Activated naive CD8-positive, alpha-beta T cell treated with anti-CD3 and anti-CD28 coated beads, Interleukin-2, amount 10 ng/mL, durations not matched to agents 7 days and 5 days (primary cell): ENCODE data around the gene EPHB2. TPM values are rescaled to one million over a fixed set of nuclear protein-coding genes. Genes with fewer than 3 reads are reported as not detected.

ENCODE experiments used
- ATAC-seq: fragments of 150-1000 bp; cut with Tn5 transposase; one replicate; pipeline ENCODE4 v1.10.0; 2021; ENCODE audit warnings: low read depth, moderate library complexity
- POLR2A ChIA-PET: fragments of 350-600 bp; sonication (Branson Sonifier 250); formaldehyde crosslinking; loops from one replicate; lab custom pipeline; 2021; ENCODE audit warnings: antibody characterized with exemption; lab: Charles Lee
- DNase-seq: peaks from one replicate; pipeline ENCODE4 v3.0.0; 2021
- H3K27ac Mint-ChIP-seq: one replicate; pipeline ENCODE4 v1.8.0; 2022; ENCODE audit warnings: mild to moderate bottlenecking, mixed read lengths
- H3K27me3 Mint-ChIP-seq: one replicate; pipeline ENCODE4 v1.8.0; 2022; ENCODE audit warnings: mild to moderate bottlenecking, moderate library complexity, mixed read lengths
- H3K36me3 Mint-ChIP-seq: one replicate; pipeline ENCODE4 v1.8.0; 2021; ENCODE audit warnings: mild to moderate bottlenecking, mixed read lengths
- H3K4me1 Mint-ChIP-seq: one replicate; pipeline ENCODE4 v1.8.0; 2021; ENCODE audit warnings: mixed read lengths
- H3K4me3 Mint-ChIP-seq: one replicate; pipeline ENCODE4 v1.8.0; 2022; ENCODE audit warnings: mild to moderate bottlenecking, moderate library complexity, mixed read lengths
- H3K9me3 Mint-ChIP-seq: one replicate; pipeline ENCODE4 v1.8.0; 2021; ENCODE audit warnings: mixed read lengths
- total RNA-seq, 2 experiments: library from RNA; stranded (reverse); gene quantifications; one replicate each; pipeline ENCODE4 v1.2.3, GENCODE V29; 2021

Gene EPHB2
- total RNA-seq, 2 experiments from 2014 or later = 0.25 to 0.26 TPM

GRCh38 chr1:22677931-22678896 lies 32.4 kb upstream of the EPHB2 start:
- DNase-seq = no peak
- ATAC-seq = no peak
- H3K27ac Mint-ChIP-seq = no peak overlapping the region

GRCh38 chr1:22680726-22681125 lies 29.9 kb upstream of the EPHB2 start:
- no peaks in the 10 kb centered on the region for H3K4me1 Mint-ChIP-seq
- H3K9me3 Mint-ChIP-seq = no peaks in the 10 kb centered on the region
- H3K4me3 Mint-ChIP-seq = no peak overlapping the region
- no peak for DNase-seq
- ATAC-seq = no peak
- no peak overlapping the region for H3K27ac Mint-ChIP-seq
- H3K36me3 Mint-ChIP-seq = no peaks in the 10 kb centered on the region
- no peaks in the 10 kb centered on the region for H3K27me3 Mint-ChIP-seq
- POLR2A ChIA-PET = no interaction called here

More at GRCh38 chr1:22677931-22678896, 32.4 kb upstream of the EPHB2 start:
- H3K4me1 Mint-ChIP-seq = no peaks in the 10 kb centered on the region
- peaks cover 6% of the 10 kb centered on the region for H3K27me3 Mint-ChIP-seq
- no peaks in the 10 kb centered on the region for H3K36me3 Mint-ChIP-seq
- no peak overlapping the region for H3K4me3 Mint-ChIP-seq
- H3K9me3 Mint-ChIP-seq = no peaks in the 10 kb centered on the region
- POLR2A ChIA-PET = no interaction called here

- H3K4me3 Mint-ChIP-seq = no peak overlapping the region
- ATAC-seq (no peak), DNase-seq (no peak)
- no peak overlapping the region for H3K27ac Mint-ChIP-seq
- H3K27me3 Mint-ChIP-seq = no peaks in the 10 kb centered on the region
- POLR2A ChIA-PET = no interaction called here
- H3K36me3 Mint-ChIP-seq = no peaks in the 10 kb centered on the region
- no peaks in the 10 kb centered on the region for H3K4me1 Mint-ChIP-seq
- H3K9me3 Mint-ChIP-seq = no peaks in the 10 kb centered on the region
Observed at GRCh38 chr1:22681556-22682276, 28.9 kb upstream of the EPHB2 start.

- DNase-seq = no peak
- no peak overlapping the region for H3K4me3 Mint-ChIP-seq
- POLR2A ChIA-PET = no interaction called here
- no peak overlapping the region for H3K27ac Mint-ChIP-seq
- H3K36me3 Mint-ChIP-seq = no peaks in the 10 kb centered on the region
- no peaks in the 10 kb centered on the region for H3K4me1 Mint-ChIP-seq
- no peak for ATAC-seq
- H3K27me3 Mint-ChIP-seq = peaks cover 3% of the 10 kb centered on the region
- no peaks in the 10 kb centered on the region for H3K9me3 Mint-ChIP-seq
Observed at GRCh38 chr1:22683547-22683946, 27.1 kb upstream of the EPHB2 start.

- Mint-ChIP-seq H3K4me1 (no peaks in the 10 kb centered on the region), H3K9me3 (no peaks in the 10 kb centered on the region), H3K36me3 (no peaks in the 10 kb centered on the region), H3K4me3 (no peak overlapping the region), H3K27me3 (peaks cover 3% of the 10 kb centered on the region), H3K27ac (no peak overlapping the region)
- POLR2A ChIA-PET = no interaction called here
- ATAC-seq (no peak), DNase-seq (no peak)
Observed at GRCh38 chr1:22685591-22686059, 25.0 kb upstream of the EPHB2 start.

- no peaks in the 10 kb centered on the region for H3K4me1 Mint-ChIP-seq
- no peak for ATAC-seq
- H3K4me3 Mint-ChIP-seq = no peak overlapping the region
- POLR2A ChIA-PET = no interaction called here
- H3K36me3 Mint-ChIP-seq = no peaks in the 10 kb centered on the region
- H3K9me3 Mint-ChIP-seq = no peaks in the 10 kb centered on the region
- H3K27me3 Mint-ChIP-seq = peaks cover 3% of the 10 kb centered on the region
- no peak overlapping the region for H3K27ac Mint-ChIP-seq
- no peak for DNase-seq
Observed at GRCh38 chr1:22687191-22687590, 23.4 kb upstream of the EPHB2 start.

DNA sequence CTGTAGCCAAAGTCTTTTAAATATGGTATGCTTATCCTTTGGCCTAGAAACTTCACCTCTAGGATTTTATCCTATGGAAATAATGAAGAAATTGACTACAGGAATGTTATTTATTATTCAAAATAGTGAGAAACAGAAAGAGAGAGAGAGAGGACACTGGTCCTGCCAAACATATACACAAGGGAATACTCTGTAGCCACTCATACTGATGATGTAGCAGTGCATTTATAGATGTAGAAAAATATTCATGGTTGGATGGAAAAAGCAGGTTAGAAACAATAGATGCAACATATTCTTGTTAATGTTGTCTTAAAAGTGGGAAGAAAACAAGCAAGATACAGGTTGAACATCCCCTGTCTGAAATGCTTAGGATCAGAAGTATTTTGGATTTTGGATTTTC lies 22.2 kb upstream of the EPHB2 start:
- no peaks in the 10 kb centered on the region for H3K4me1 Mint-ChIP-seq
- H3K27me3 Mint-ChIP-seq = peaks cover 9% of the 10 kb centered on the region
- DNase-seq (no peak), ATAC-seq (no peak)
- no peak overlapping the region for H3K4me3 Mint-ChIP-seq
- no peaks in the 10 kb centered on the region for H3K9me3 Mint-ChIP-seq
- H3K27ac Mint-ChIP-seq = no peak overlapping the region
- H3K36me3 Mint-ChIP-seq = no peaks in the 10 kb centered on the region
- POLR2A ChIA-PET = no interaction called here

DNA sequence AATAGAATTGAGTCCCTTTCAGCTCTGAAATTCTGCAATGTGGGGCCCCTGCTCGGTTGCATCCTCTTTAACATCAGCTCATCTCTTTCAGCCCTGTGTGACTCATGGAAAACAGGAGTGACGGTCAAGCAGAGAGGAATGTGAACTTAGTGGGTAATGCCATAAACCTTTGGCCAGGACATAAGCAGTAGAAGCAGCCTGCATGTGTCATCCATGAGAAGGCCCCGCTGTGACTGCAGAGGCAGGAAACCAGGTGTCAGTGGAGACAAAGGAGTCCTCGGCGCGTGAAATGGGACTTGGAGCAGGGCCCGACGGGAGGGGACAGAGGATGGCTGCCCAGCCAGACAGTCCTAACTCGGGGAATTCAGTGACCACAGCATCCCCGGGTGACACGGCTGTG lies 21.1 kb upstream of the EPHB2 start:
- no peak overlapping the region for H3K4me3 Mint-ChIP-seq
- POLR2A ChIA-PET = no interaction called here
- ATAC-seq (no peak), DNase-seq (no peak)
- no peaks in the 10 kb centered on the region for H3K4me1 Mint-ChIP-seq
- H3K27ac Mint-ChIP-seq = no peak overlapping the region
- peaks cover 9% of the 10 kb centered on the region for H3K27me3 Mint-ChIP-seq
- no peaks in the 10 kb centered on the region for H3K36me3 Mint-ChIP-seq
- no peaks in the 10 kb centered on the region for H3K9me3 Mint-ChIP-seq

DNA sequence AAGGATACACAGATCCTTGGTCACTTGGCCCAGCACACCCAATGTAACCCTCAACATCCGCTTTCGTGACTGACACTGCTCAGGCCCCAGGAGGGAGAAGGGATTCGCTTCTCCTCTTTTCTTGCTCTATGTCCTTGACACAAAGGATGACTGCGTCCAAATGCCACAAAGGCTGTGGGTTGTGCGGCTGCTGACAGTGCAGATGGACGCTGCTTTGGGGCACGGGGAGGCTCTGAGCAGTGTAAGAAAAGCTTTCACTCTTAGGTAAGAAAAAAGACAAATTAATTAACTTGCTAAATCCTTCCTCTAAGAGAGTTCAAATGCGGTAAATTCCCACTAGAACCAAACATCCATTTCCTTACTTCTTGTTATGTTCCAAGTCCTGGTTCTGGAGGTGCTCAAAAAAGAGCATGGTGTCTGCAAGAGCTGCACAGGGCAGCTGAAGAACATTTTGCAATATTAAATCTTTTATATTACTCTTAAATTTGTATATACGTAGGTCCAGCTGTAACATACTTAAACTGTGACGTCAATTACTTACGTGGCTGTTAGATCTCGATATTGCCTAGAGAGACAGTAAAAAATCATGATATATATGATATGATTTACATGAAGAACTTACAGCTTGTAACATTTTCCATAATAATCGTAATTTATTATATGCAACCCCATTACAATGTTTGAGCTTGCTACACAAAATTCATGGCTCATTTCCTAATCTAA lies 19.4 kb upstream of the EPHB2 start:
- no peak for DNase-seq
- no peaks in the 10 kb centered on the region for H3K9me3 Mint-ChIP-seq
- H3K4me3 Mint-ChIP-seq = no peak overlapping the region
- ATAC-seq = no peak
- POLR2A ChIA-PET = no interaction called here
- H3K27ac Mint-ChIP-seq = no peak overlapping the region
- H3K4me1 Mint-ChIP-seq = no peaks in the 10 kb centered on the region
- H3K27me3 Mint-ChIP-seq = peaks cover 9% of the 10 kb centered on the region
- H3K36me3 Mint-ChIP-seq = no peaks in the 10 kb centered on the region

DNA sequence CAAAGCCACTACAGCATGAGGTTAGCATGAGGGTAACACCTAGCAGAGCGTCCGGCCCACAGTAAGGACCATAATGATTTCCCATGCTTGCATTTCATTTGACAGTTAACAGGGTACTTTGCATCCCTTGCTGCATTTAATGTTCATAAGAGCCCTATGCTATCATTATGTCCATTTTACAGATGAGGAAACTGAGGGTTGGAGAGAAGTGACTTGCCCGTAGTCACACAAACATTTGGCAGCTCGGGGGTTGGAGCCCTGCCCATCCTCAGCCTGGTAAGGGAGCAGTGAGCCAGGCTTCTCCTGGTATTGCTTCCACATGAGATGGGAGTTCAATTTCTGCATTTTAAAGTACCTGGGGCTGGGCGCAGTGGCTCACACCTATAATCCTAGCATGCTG lies 16.5 kb upstream of the EPHB2 start:
- H3K27me3 Mint-ChIP-seq = peaks cover 6% of the 10 kb centered on the region
- no peak overlapping the region for H3K4me3 Mint-ChIP-seq
- no peaks in the 10 kb centered on the region for H3K36me3 Mint-ChIP-seq
- POLR2A ChIA-PET = no interaction called here
- H3K9me3 Mint-ChIP-seq = no peaks in the 10 kb centered on the region
- ATAC-seq (no peak), DNase-seq (no peak)
- H3K4me1 Mint-ChIP-seq = no peaks in the 10 kb centered on the region
- H3K27ac Mint-ChIP-seq = no peak overlapping the region

DNA sequence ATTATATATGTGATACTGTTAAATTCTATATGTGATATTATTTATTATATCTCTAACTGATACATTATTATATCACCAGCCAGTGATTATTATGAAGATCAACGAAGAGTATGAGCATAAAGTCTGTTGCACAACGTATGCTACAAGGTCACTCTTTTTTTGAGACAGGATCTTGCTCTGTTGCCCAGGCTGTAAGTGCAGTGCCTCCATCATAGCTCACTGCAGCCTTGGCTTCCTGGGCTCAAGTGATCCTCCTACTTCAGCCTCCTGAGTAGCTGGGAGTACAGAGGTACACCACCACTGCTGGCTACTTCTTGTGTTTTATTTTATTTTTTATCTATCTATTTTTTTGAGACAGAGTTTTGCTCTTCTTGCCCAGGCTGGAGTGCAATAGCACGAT lies 14.0 kb upstream of the EPHB2 start:
- ATAC-seq (no peak), DNase-seq (no peak)
- peaks cover 6% of the 10 kb centered on the region for H3K27me3 Mint-ChIP-seq
- H3K36me3 Mint-ChIP-seq = no peaks in the 10 kb centered on the region
- H3K27ac Mint-ChIP-seq = no peak overlapping the region
- POLR2A ChIA-PET = no interaction called here
- no peak overlapping the region for H3K4me3 Mint-ChIP-seq
- no peaks in the 10 kb centered on the region for H3K9me3 Mint-ChIP-seq
- no peaks in the 10 kb centered on the region for H3K4me1 Mint-ChIP-seq

GRCh38 chr1:22697980-22698379 lies 12.7 kb upstream of the EPHB2 start:
- POLR2A ChIA-PET = no interaction called here

More at GRCh38 chr1:22697980-22698379, 12.7 kb upstream of the EPHB2 start:
- no peaks in the 10 kb centered on the region for H3K27me3 Mint-ChIP-seq
- H3K4me3 Mint-ChIP-seq = no peak overlapping the region
- H3K36me3 Mint-ChIP-seq = no peaks in the 10 kb centered on the region
- DNase-seq (no peak), ATAC-seq (no peak)
- H3K4me1 Mint-ChIP-seq = no peaks in the 10 kb centered on the region
- H3K27ac Mint-ChIP-seq = no peak overlapping the region
- no peaks in the 10 kb centered on the region for H3K9me3 Mint-ChIP-seq
